IPS-18a (cell line): ENCODE results near the gene VPS8.

ENCODE experiments used
- H3K27ac ChIP-seq: one replicate; pipeline ENCODE4 v1.5.1; 2013; ENCODE audit warnings: low read length
- H3K27me3 ChIP-seq: one replicate; pipeline ENCODE4 v1.6.1; 2013; ENCODE audit warnings: mild to moderate bottlenecking, low read length; ENCODE audit not compliant: control insufficient read depth, insufficient read depth
- H3K36me3 ChIP-seq: one replicate; pipeline ENCODE4 v1.6.1; 2013; ENCODE audit warnings: low read depth, low read length; ENCODE audit not compliant: control insufficient read depth
- H3K4me1 ChIP-seq: one replicate; pipeline ENCODE4 v1.6.1; 2013; ENCODE audit warnings: low read depth, low read length; ENCODE audit not compliant: control insufficient read depth
- H3K4me3 ChIP-seq: one replicate; pipeline ENCODE4 v1.5.1; 2013; ENCODE audit warnings: low read length
- H3K9ac ChIP-seq: one replicate; pipeline ENCODE4 v1.6.1; 2013; ENCODE audit warnings: mild to moderate bottlenecking, low read length, moderate library complexity
- H3K9me3 ChIP-seq: one replicate; pipeline ENCODE4 v1.6.1; 2013; ENCODE audit warnings: low read depth, low read length; ENCODE audit not compliant: control insufficient read depth

Gene VPS8

GRCh38 chr3:184788751-184789150, 23.2 kb upstream of the VPS8 start:
- H3K9me3 ChIP-seq = no peaks in the 10 kb centered on the region
- no peak overlapping the region for H3K9ac ChIP-seq
- peaks cover 12% of the 10 kb centered on the region for H3K4me1 ChIP-seq
- H3K36me3 ChIP-seq = no peaks in the 10 kb centered on the region
- no peak overlapping the region for H3K4me3 ChIP-seq
- no peak overlapping the region for H3K27ac ChIP-seq
- no peaks in the 10 kb centered on the region for H3K27me3 ChIP-seq

- Histone ChIP-seq H3K36me3 (no peaks in the 10 kb centered on the region), H3K27ac (no peak overlapping the region), H3K9me3 (no peaks in the 10 kb centered on the region)
Observed at GRCh38 chr3:184789314-184789998, 22.5 kb upstream of the VPS8 start.

GRCh38 chr3:184791171-184791570, 20.8 kb upstream of the VPS8 start:
- H3K27ac ChIP-seq = no peak overlapping the region
- no peak overlapping the region for H3K9ac ChIP-seq
- H3K4me1 ChIP-seq = peaks cover 10% of the 10 kb centered on the region
- no peaks in the 10 kb centered on the region for H3K36me3 ChIP-seq
- H3K9me3 ChIP-seq = no peaks in the 10 kb centered on the region
- no peaks in the 10 kb centered on the region for H3K27me3 ChIP-seq
- no peak overlapping the region for H3K4me3 ChIP-seq

More at GRCh38 chr3:184789314-184789998, 22.5 kb upstream of the VPS8 start:
- H3K9ac ChIP-seq = no peak overlapping the region
- H3K27me3 ChIP-seq = no peaks in the 10 kb centered on the region
- H3K4me3 ChIP-seq = no peak overlapping the region
- peaks cover 12% of the 10 kb centered on the region for H3K4me1 ChIP-seq

GRCh38 chr3:184795522-184796190, 16.3 kb upstream of the VPS8 start:
- Histone ChIP-seq H3K4me1 (peaks cover 10% of the 10 kb centered on the region), H3K36me3 (no peaks in the 10 kb centered on the region), H3K27ac (no peak overlapping the region), H3K9me3 (no peaks in the 10 kb centered on the region), H3K4me3 (no peak overlapping the region), H3K27me3 (no peaks in the 10 kb centered on the region), H3K9ac (no peak overlapping the region)

- H3K9me3 ChIP-seq = no peaks in the 10 kb centered on the region
- no peak overlapping the region for H3K27ac ChIP-seq
Observed at GRCh38 chr3:184796551-184796950, 15.4 kb upstream of the VPS8 start.

GRCh38 chr3:184796954-184797353, 15.0 kb upstream of the VPS8 start:
- Histone ChIP-seq H3K4me3 (no peak overlapping the region), H3K9ac (no peak overlapping the region), H3K4me1 (peaks cover 3% of the 10 kb centered on the region), H3K27me3 (no peaks in the 10 kb centered on the region), H3K27ac (no peak overlapping the region), H3K36me3 (no peaks in the 10 kb centered on the region), H3K9me3 (no peaks in the 10 kb centered on the region)

More at GRCh38 chr3:184796551-184796950, 15.4 kb upstream of the VPS8 start:
- H3K36me3 ChIP-seq = no peaks in the 10 kb centered on the region
- H3K27me3 ChIP-seq = no peaks in the 10 kb centered on the region
- H3K4me1 ChIP-seq = peaks cover 3% of the 10 kb centered on the region
- no peak overlapping the region for H3K4me3 ChIP-seq
- H3K9ac ChIP-seq = no peak overlapping the region

- no peaks in the 10 kb centered on the region for H3K36me3 ChIP-seq
- no peaks in the 10 kb centered on the region for H3K9me3 ChIP-seq
- H3K9ac ChIP-seq = no peak overlapping the region
- no peak overlapping the region for H3K4me3 ChIP-seq
- no peaks in the 10 kb centered on the region for H3K27me3 ChIP-seq
- peaks cover 3% of the 10 kb centered on the region for H3K4me1 ChIP-seq
- no peak overlapping the region for H3K27ac ChIP-seq
Observed at GRCh38 chr3:184798120-184798519, 13.8 kb upstream of the VPS8 start.

- Histone ChIP-seq H3K4me3 (no peak overlapping the region), H3K4me1 (peaks cover 3% of the 10 kb centered on the region), H3K9me3 (no peaks in the 10 kb centered on the region), H3K27me3 (no peaks in the 10 kb centered on the region), H3K27ac (no peak overlapping the region), H3K36me3 (no peaks in the 10 kb centered on the region), H3K9ac (no peak overlapping the region)
Observed at GRCh38 chr3:184800349-184800930, 11.5 kb upstream of the VPS8 start.

- no peaks in the 10 kb centered on the region for H3K9me3 ChIP-seq
- H3K27me3 ChIP-seq = no peaks in the 10 kb centered on the region
- no peak overlapping the region for H3K9ac ChIP-seq
- no peaks in the 10 kb centered on the region for H3K36me3 ChIP-seq
- no peaks in the 10 kb centered on the region for H3K4me1 ChIP-seq
- H3K27ac ChIP-seq = no peak overlapping the region
- H3K4me3 ChIP-seq = no peak overlapping the region
Observed at GRCh38 chr3:184801241-184801785, 10.7 kb upstream of the VPS8 start.

GRCh38 chr3:184802150-184802549, 9.8 kb upstream of the VPS8 start:
- Histone ChIP-seq H3K4me1 (no peaks in the 10 kb centered on the region), H3K4me3 (no peak overlapping the region), H3K9ac (no peak overlapping the region), H3K27me3 (no peaks in the 10 kb centered on the region), H3K27ac (no peak overlapping the region), H3K9me3 (no peaks in the 10 kb centered on the region), H3K36me3 (no peaks in the 10 kb centered on the region)

- Histone ChIP-seq H3K4me1 (no peaks in the 10 kb centered on the region), H3K9me3 (no peaks in the 10 kb centered on the region), H3K36me3 (no peaks in the 10 kb centered on the region), H3K27me3 (no peaks in the 10 kb centered on the region), H3K27ac (no peak overlapping the region), H3K4me3 (no peak overlapping the region), H3K9ac (no peak overlapping the region)
Observed at GRCh38 chr3:184804801-184805200, 7.2 kb upstream of the VPS8 start.
